ENCODE measurements around the gene SLC25A39. TPM values are rescaled to one million over a fixed set of nuclear protein-coding genes. Genes with fewer than 3 reads are reported as not detected.
"Not testable (repeated sequence)": the region's sequence is repeated elsewhere in the genome, so short reads cannot be mapped to it uniquely, and the experiment has no call there.

SLC25A39 gene, protein sequence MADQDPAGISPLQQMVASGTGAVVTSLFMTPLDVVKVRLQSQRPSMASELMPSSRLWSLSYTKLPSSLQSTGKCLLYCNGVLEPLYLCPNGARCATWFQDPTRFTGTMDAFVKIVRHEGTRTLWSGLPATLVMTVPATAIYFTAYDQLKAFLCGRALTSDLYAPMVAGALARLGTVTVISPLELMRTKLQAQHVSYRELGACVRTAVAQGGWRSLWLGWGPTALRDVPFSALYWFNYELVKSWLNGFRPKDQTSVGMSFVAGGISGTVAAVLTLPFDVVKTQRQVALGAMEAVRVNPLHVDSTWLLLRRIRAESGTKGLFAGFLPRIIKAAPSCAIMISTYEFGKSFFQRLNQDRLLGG
- total RNA-seq = 47.0 and 70.2 TPM in 2 replicates
- 35.3 and 61.1 TPM in 2 replicates for polyA plus RNA-seq
- polyA plus RNA-seq (2012) = 56.6 and 110 TPM in 2 replicates
- polyA minus RNA-seq (ENCODE audit: low replicate concordance) = 96.9 and 137 TPM in 2 replicates

DNA sequence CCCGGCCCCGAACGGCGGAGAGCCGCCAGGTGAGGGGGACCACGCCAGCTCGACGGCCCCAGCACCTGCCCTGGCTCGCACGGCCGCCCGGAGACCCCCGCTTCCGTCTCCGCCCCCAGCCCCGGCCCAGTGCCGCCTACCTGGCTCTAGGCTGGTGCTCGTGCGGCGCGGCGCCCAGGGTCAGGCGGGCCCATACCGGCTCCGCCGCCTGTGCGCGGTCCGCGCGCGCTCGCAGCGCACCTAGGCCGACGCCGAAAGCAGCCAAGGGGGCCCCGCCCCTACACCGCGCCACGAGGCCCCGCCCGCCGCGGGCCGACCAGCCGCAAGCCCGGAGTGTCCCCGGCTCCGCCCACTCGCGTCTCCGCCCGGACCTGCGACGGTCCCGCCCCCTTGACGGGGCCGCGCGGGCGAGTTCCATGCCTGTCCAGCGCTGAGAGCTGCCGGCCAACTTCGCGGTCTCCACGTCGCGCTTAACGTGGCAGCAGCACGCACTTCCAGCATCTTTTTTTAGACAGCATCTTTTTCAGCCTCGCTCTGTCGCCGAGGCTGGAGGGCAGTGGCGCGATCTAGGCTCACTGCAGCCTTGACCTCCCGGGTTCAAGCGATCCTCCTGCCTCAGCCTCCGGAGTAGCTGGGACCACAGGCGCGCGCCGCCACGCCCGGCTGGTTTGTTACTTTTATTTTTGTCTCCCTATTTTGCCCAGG is at the start of gene SLC25A39:
Gene SLC25A39 (minus strand): TSS at position 253 of the 705 bp plus-strand sequence. CDS start 1,261 bp downstream, outside the sequence.
- H3K4me3 ChIP-seq (replicated peaks in 1 of 4; ENCODE audit: control extremely low read depth in 1 of 4, insufficient read depth in 1 of 4, low read depth in 3 of 4, low read length in 4 of 4) = peak within 1 kb of the TSS; percentile 70 to 82 (median 79)
- H3K9me3 ChIP-seq (ENCODE audit: control insufficient read depth, insufficient read depth, low read depth, low read length) = no peaks in the 10 kb centered on the region
- H3K36me3 ChIP-seq (ENCODE audit: control insufficient read depth, insufficient read depth, low read length) = peaks cover 7% of the 10 kb centered on the region
- peak within 1 kb of the TSS; percentile 80 for H3K27ac ChIP-seq (ENCODE audit: insufficient read depth, low read length)
- peak within 1 kb of the TSS; percentile 98 for H3K4me2 ChIP-seq (ENCODE audit: extremely low read depth, insufficient read depth, low read length)
- H3K79me2 ChIP-seq (ENCODE audit: control insufficient read depth, insufficient read depth, low read length) = peaks cover 6% of the 10 kb centered on the region
- peak; percentile 92 to 93 for DNase-seq (ENCODE audit: low read depth in 2 of 2)
- H3K4me1 ChIP-seq (ENCODE audit: control insufficient read depth, extremely low read depth, insufficient read depth, low read length) = peaks cover 2% of the 10 kb centered on the region
- no peaks in the 10 kb centered on the region for H4K20me1 ChIP-seq (ENCODE audit: control insufficient read depth, extremely low read depth, insufficient read depth, low read length)
- H3K9ac ChIP-seq (ENCODE audit: insufficient read depth, low read length) = peak within 1 kb of the TSS; percentile 73
- no peaks in the 10 kb centered on the region for H3K27me3 ChIP-seq (ENCODE audit: control insufficient read depth, insufficient read depth, low read length)
- TF ChIP-seq, protein P1, sequence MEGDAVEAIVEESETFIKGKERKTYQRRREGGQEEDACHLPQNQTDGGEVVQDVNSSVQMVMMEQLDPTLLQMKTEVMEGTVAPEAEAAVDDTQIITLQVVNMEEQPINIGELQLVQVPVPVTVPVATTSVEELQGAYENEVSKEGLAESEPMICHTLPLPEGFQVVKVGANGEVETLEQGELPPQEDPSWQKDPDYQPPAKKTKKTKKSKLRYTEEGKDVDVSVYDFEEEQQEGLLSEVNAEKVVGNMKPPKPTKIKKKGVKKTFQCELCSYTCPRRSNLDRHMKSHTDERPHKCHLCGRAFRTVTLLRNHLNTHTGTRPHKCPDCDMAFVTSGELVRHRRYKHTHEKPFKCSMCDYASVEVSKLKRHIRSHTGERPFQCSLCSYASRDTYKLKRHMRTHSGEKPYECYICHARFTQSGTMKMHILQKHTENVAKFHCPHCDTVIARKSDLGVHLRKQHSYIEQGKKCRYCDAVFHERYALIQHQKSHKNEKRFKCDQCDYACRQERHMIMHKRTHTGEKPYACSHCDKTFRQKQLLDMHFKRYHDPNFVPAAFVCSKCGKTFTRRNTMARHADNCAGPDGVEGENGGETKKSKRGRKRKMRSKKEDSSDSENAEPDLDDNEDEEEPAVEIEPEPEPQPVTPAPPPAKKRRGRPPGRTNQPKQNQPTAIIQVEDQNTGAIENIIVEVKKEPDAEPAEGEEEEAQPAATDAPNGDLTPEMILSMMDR (conservative IDR thresholded peaks at IDR 0.05 in 1 of 2, IDR thresholded peaks at IDR 0.05 in 1 of 2; ENCODE audit: low read depth in 1 of 2, low read length in 2 of 2) = no peak
- TF ChIP-seq EZH2 (IDR thresholded peaks at IDR 0.05; ENCODE audit: low read length, missing control alignments) = no peak
- H2AFZ ChIP-seq (ENCODE audit: low read length) = peak within 1 kb of the TSS; percentile 81

DNA sequence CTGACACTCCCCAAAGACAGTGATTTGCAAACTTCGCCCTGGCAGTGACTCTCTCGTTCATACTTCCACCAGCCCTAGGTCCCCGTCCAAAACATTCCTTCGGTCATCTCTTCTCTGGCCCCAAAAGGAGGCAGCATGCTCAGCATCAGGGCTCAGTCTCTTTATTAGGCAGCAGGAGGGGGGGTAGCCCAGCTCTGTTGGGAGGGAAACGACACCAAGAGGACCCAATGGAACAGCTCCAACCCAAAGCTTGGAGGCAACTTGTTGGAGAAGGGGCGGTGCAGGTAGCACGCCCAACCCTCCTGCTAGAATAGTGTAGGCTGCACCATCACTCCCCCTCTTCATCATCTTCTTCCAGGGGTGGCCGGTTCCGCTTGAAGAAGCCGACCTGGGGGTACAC is 47.4 kb upstream of the SLC25A39 start:
- Histone ChIP-seq H2AFZ (ENCODE audit: low read length) (no peak overlapping the region), H3K4me1 (ENCODE audit: control insufficient read depth, extremely low read depth, insufficient read depth, low read length) (no peaks in the 10 kb centered on the region), H3K36me3 (ENCODE audit: control insufficient read depth, insufficient read depth, low read length) (no peaks in the 10 kb centered on the region), H3K9me3 (ENCODE audit: control insufficient read depth, insufficient read depth, low read depth, low read length) (no peaks in the 10 kb centered on the region), H3K27ac (ENCODE audit: insufficient read depth, low read length) (no peak overlapping the region), H3K9ac (ENCODE audit: insufficient read depth, low read length) (no peak overlapping the region), H3K4me2 (ENCODE audit: extremely low read depth, insufficient read depth, low read length) (no peak overlapping the region), H3K27me3 (ENCODE audit: control insufficient read depth, insufficient read depth, low read length) (peaks cover 6% of the 10 kb centered on the region), H3K79me2 (ENCODE audit: control insufficient read depth, insufficient read depth, low read length) (no peaks in the 10 kb centered on the region), H4K20me1 (ENCODE audit: control insufficient read depth, extremely low read depth, insufficient read depth, low read length) (no peaks in the 10 kb centered on the region), H3K4me3 (replicated peaks in 1 of 4; ENCODE audit: control extremely low read depth in 1 of 4, insufficient read depth in 1 of 4, low read depth in 3 of 4, low read length in 4 of 4) (no peak overlapping the region)
- no peak for DNase-seq (ENCODE audit: low read depth in 2 of 2)
- TF ChIP-seq EZH2 (IDR thresholded peaks at IDR 0.05; ENCODE audit: low read length, missing control alignments) = no peak
- TF ChIP-seq, protein P1 (conservative IDR thresholded peaks at IDR 0.05 in 1 of 2, IDR thresholded peaks at IDR 0.05 in 1 of 2; ENCODE audit: low read depth in 1 of 2, low read length in 2 of 2) = no peak

DNA sequence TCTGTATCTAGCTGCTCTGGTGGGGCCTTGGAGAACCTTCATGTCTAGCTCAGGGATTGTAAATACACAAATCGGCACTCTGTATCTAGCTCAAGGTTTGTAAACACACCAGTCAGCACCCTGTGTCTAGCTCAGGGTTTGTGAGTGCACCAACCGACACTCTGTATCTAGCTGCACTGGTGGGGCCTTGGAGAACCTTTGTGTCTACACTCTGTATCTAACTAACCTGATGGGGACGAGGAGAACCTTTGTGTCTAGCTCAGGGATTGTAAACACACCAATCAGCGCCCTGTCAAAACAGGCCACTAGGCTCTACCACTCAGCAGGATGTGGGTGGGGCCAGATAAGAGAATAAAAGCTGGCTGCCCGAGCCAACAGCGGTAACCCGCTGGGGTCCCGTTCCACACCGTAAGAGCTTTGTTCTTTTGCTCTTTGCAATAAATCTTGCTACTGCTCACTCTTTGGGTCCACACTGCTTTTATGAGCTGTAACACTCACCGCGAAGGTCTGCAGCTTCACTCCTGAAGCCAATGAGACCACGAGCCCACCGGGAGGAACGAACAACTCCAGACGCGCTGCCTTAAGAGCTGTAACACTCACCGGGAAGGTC is 44.9 kb upstream of the SLC25A39 start:
- not testable (repeated sequence) for H3K9me3 ChIP-seq (ENCODE audit: control insufficient read depth, insufficient read depth, low read depth, low read length); H4K20me1 ChIP-seq (ENCODE audit: control insufficient read depth, extremely low read depth, insufficient read depth, low read length); H3K4me3 ChIP-seq (replicated peaks in 1 of 4; ENCODE audit: control extremely low read depth in 1 of 4, insufficient read depth in 1 of 4, low read depth in 3 of 4, low read length in 4 of 4); H3K9ac ChIP-seq (ENCODE audit: insufficient read depth, low read length); H3K36me3 ChIP-seq (ENCODE audit: control insufficient read depth, insufficient read depth, low read length); H3K4me1 ChIP-seq (ENCODE audit: control insufficient read depth, extremely low read depth, insufficient read depth, low read length); H3K4me2 ChIP-seq (ENCODE audit: extremely low read depth, insufficient read depth, low read length); H3K27ac ChIP-seq (ENCODE audit: insufficient read depth, low read length); H2AFZ ChIP-seq (ENCODE audit: low read length); H3K79me2 ChIP-seq (ENCODE audit: control insufficient read depth, insufficient read depth, low read length); DNase-seq (ENCODE audit: low read depth in 2 of 2)
- H3K27me3 ChIP-seq (ENCODE audit: control insufficient read depth, insufficient read depth, low read length) = peaks cover 20% of the 10 kb centered on the region

DNA sequence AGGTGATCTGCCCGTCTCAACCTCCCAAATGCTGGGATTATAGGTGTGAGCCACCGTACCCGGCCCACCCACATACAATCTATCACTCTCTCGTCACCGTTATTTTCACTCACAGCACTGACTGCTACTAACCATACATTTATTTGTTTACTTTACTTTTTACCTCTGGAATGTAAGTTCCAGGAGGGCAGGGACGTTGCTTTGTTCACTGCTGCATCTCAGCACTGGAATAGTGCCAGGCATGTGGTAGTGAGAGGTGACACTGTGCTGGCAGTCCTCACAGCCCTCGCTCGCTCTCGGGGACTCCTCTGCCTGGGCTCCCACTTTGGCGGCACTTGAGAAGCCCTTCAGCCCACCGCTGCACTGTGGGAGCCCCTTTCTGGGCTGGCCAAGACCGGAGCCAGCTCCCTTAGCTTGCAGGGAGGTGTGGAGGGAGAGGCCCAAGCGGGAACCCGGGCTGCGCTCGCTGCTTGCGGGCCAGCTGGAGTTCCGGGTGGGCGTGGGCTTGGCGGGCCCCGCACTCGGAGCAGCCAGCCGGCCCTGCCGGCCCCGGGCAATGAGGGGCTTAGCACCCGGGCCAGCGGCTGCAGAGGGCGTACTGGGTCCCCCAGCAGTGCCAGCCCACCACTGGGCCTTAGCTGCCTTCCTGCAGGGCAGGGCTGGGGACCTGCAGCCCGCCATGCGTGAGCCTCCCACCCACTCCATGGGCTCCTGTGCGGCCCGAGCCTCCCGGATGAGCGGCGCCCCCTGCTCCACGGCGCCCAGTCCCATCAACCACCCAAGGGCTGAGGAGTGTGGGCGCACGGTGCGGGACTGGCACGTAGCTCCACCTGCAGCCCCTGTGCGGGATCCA is 44.0 kb upstream of the SLC25A39 start:
- H3K9me3 ChIP-seq (ENCODE audit: control insufficient read depth, insufficient read depth, low read depth, low read length); H4K20me1 ChIP-seq (ENCODE audit: control insufficient read depth, extremely low read depth, insufficient read depth, low read length); H3K4me2 ChIP-seq (ENCODE audit: extremely low read depth, insufficient read depth, low read length); H2AFZ ChIP-seq (ENCODE audit: low read length); H3K4me3 ChIP-seq (replicated peaks in 1 of 4; ENCODE audit: control extremely low read depth in 1 of 4, insufficient read depth in 1 of 4, low read depth in 3 of 4, low read length in 4 of 4); H3K36me3 ChIP-seq (ENCODE audit: control insufficient read depth, insufficient read depth, low read length); H3K27ac ChIP-seq (ENCODE audit: insufficient read depth, low read length); H3K79me2 ChIP-seq (ENCODE audit: control insufficient read depth, insufficient read depth, low read length); DNase-seq (ENCODE audit: low read depth in 2 of 2); H3K4me1 ChIP-seq (ENCODE audit: control insufficient read depth, extremely low read depth, insufficient read depth, low read length); H3K9ac ChIP-seq (ENCODE audit: insufficient read depth, low read length): not testable (repeated sequence)
- H3K27me3 ChIP-seq (ENCODE audit: control insufficient read depth, insufficient read depth, low read length) = peaks cover 20% of the 10 kb centered on the region
